ENCODE measurements around the gene STARD4. TPM values are rescaled to one million over a fixed set of nuclear protein-coding genes. Genes with fewer than 3 reads are reported as not detected.

The STARD4 gene
- total RNA-seq, 1 donor from 2014 or later: 35.6 TPM

GRCh38 chr5:111488353-111488752 lies 24.0 kb downstream of the STARD4 start:
- peaks cover 6% of the 10 kb centered on the region for H3K4me1 Mint-ChIP-seq (ENCODE audit: low read depth)
- no peaks in the 10 kb centered on the region for H3K36me3 Mint-ChIP-seq (ENCODE audit: insufficient read depth)
- no peaks in the 10 kb centered on the region for H3K27me3 Mint-ChIP-seq
- TF ChIP-seq CTCF (IDR thresholded peaks at IDR 0.05; ENCODE audit: unreplicated experiment): no peak
- no peak overlapping the region for H3K27ac Mint-ChIP-seq
- no peak overlapping the region for H3K4me3 Mint-ChIP-seq (ENCODE audit: low read depth)
- no peaks in the 10 kb centered on the region for H3K9me3 Mint-ChIP-seq (ENCODE audit: low read depth)
- no peak for DNase-seq (ENCODE audit: low spot score, unreplicated experiment)

- H3K27ac Mint-ChIP-seq: no peak overlapping the region
- H3K9me3 Mint-ChIP-seq (ENCODE audit: low read depth): no peaks in the 10 kb centered on the region
- no peak overlapping the region for H3K4me3 Mint-ChIP-seq (ENCODE audit: low read depth)
- no peak for TF ChIP-seq CTCF (IDR thresholded peaks at IDR 0.05; ENCODE audit: unreplicated experiment)
- H3K27me3 Mint-ChIP-seq: no peaks in the 10 kb centered on the region
- no peak for DNase-seq (ENCODE audit: low spot score, unreplicated experiment)
- H3K36me3 Mint-ChIP-seq (ENCODE audit: insufficient read depth): no peaks in the 10 kb centered on the region
- peaks cover 6% of the 10 kb centered on the region for H3K4me1 Mint-ChIP-seq (ENCODE audit: low read depth)
Observed at GRCh38 chr5:111486926-111487325, 25.4 kb downstream of the STARD4 start.

GRCh38 chr5:111486055-111486454 lies 26.3 kb downstream of the STARD4 start:
- Mint-ChIP-seq H3K36me3 (ENCODE audit: insufficient read depth) (no peaks in the 10 kb centered on the region), H3K4me1 (ENCODE audit: low read depth) (peaks cover 6% of the 10 kb centered on the region), H3K27me3 (no peaks in the 10 kb centered on the region), H3K9me3 (ENCODE audit: low read depth) (no peaks in the 10 kb centered on the region), H3K4me3 (ENCODE audit: low read depth) (no peak overlapping the region), H3K27ac (no peak overlapping the region)
- TF ChIP-seq CTCF (IDR thresholded peaks at IDR 0.05; ENCODE audit: unreplicated experiment): no peak
- no peak for DNase-seq (ENCODE audit: low spot score, unreplicated experiment)

- Mint-ChIP-seq H3K27ac (no peak overlapping the region), H3K9me3 (ENCODE audit: low read depth) (no peaks in the 10 kb centered on the region), H3K4me3 (ENCODE audit: low read depth) (no peak overlapping the region), H3K4me1 (ENCODE audit: low read depth) (no peaks in the 10 kb centered on the region), H3K27me3 (no peaks in the 10 kb centered on the region), H3K36me3 (ENCODE audit: insufficient read depth) (no peaks in the 10 kb centered on the region)
- no peak for TF ChIP-seq CTCF (IDR thresholded peaks at IDR 0.05; ENCODE audit: unreplicated experiment)
- DNase-seq (ENCODE audit: low spot score, unreplicated experiment): no peak
Observed at GRCh38 chr5:111480346-111480745, 32.0 kb downstream of the STARD4 start.

- TF ChIP-seq CTCF (IDR thresholded peaks at IDR 0.05; ENCODE audit: unreplicated experiment): no peak
- no peak for DNase-seq (ENCODE audit: low spot score, unreplicated experiment)
- no peak overlapping the region for H3K27ac Mint-ChIP-seq
- no peak overlapping the region for H3K4me3 Mint-ChIP-seq (ENCODE audit: low read depth)
- no peaks in the 10 kb centered on the region for H3K36me3 Mint-ChIP-seq (ENCODE audit: insufficient read depth)
- no peaks in the 10 kb centered on the region for H3K4me1 Mint-ChIP-seq (ENCODE audit: low read depth)
- no peaks in the 10 kb centered on the region for H3K27me3 Mint-ChIP-seq
- no peaks in the 10 kb centered on the region for H3K9me3 Mint-ChIP-seq (ENCODE audit: low read depth)
Observed at GRCh38 chr5:111478898-111479297, 33.4 kb downstream of the STARD4 start.

Measured in progenitor cell of endocrine pancreas (in vitro differentiated cells).